Astrocyte (in vitro differentiated cells and primary cell): ENCODE data around the gene CLDN22. TPM values are rescaled to one million over a fixed set of nuclear protein-coding genes. Genes with fewer than 3 reads are reported as not detected.

Experiments used
- DNase-seq: peaks from one replicate; pipeline ENCODE4 v3.0.0-alpha.2; 2010; ENCODE audit warnings: low read depth
- FAIRE-seq: peaks from 2 replicates; lab custom pipeline; 2011; peaks lifted over from hg19 to GRCh38; lab: Jason Lieb, UNC
- H2AFZ ChIP-seq: 2 replicates; pipeline ENCODE4 v1.6.0; 2012; ENCODE audit warnings: low read depth, low read length, inconsistent platforms
- H3K27ac ChIP-seq: 2 replicates; pipeline ENCODE4 v1.5.1; 2011; ENCODE audit warnings: low read depth, low read length, inconsistent platforms
- H3K27me3 ChIP-seq: 2 replicates; pipeline ENCODE4 v1.6.0; 2011; ENCODE audit warnings: low read length, inconsistent platforms; ENCODE audit not compliant: insufficient read depth
- H3K36me3 ChIP-seq: 2 replicates; pipeline ENCODE4 v1.5.1; 2011; ENCODE audit warnings: low read length, inconsistent platforms; ENCODE audit not compliant: insufficient read depth
- H3K4me1 ChIP-seq: 2 replicates; pipeline ENCODE4 v1.5.1; 2011; ENCODE audit warnings: low read length, inconsistent platforms; ENCODE audit not compliant: insufficient read depth
- H3K4me2 ChIP-seq: 2 replicates; pipeline ENCODE4 v1.6.0; 2012; ENCODE audit warnings: low read length, inconsistent platforms
- H3K4me3 ChIP-seq: 2 replicates; pipeline ENCODE4 v1.5.1; 2011; ENCODE audit warnings: low read depth, mild to moderate bottlenecking, low read length, inconsistent platforms; ENCODE audit not compliant: insufficient read depth
- H3K79me2 ChIP-seq: 2 replicates; pipeline ENCODE4 v1.6.0; 2012; ENCODE audit warnings: mild to moderate bottlenecking, low read length, inconsistent platforms; ENCODE audit not compliant: insufficient read depth
- H3K9ac ChIP-seq: 2 replicates; pipeline ENCODE4 v1.6.0; 2012; ENCODE audit warnings: mild to moderate bottlenecking, low read length, inconsistent platforms
- H3K9me3 ChIP-seq: 2 replicates; pipeline ENCODE4 v1.5.1; 2012; ENCODE audit warnings: low read depth, mild to moderate bottlenecking, low read length, inconsistent platforms; ENCODE audit not compliant: insufficient read depth
- H4K20me1 ChIP-seq: 2 replicates; pipeline ENCODE4 v1.6.0; 2012; ENCODE audit warnings: low read length, inconsistent platforms; ENCODE audit not compliant: insufficient read depth
- H3K27ac Mint-ChIP-seq: one replicate; pipeline ENCODE4 v1.8.0; 2021; ENCODE audit warnings: mild to moderate bottlenecking, mixed read lengths; ENCODE audit not compliant: unreplicated experiment
- H3K27me3 Mint-ChIP-seq: one replicate; pipeline ENCODE4 v1.8.0; 2021; ENCODE audit warnings: low read depth, mixed read lengths; ENCODE audit not compliant: unreplicated experiment
- H3K36me3 Mint-ChIP-seq: one replicate; pipeline ENCODE4 v1.8.0; 2021; ENCODE audit warnings: low read depth, mixed read lengths; ENCODE audit not compliant: unreplicated experiment
- H3K4me1 Mint-ChIP-seq: one replicate; pipeline ENCODE4 v1.8.0; 2021; ENCODE audit warnings: low read depth, mixed read lengths; ENCODE audit not compliant: unreplicated experiment
- H3K4me3 Mint-ChIP-seq: one replicate; pipeline ENCODE4 v1.8.0; 2021; ENCODE audit warnings: mild to moderate bottlenecking, moderate library complexity, mixed read lengths; ENCODE audit not compliant: unreplicated experiment
- H3K9me3 Mint-ChIP-seq: one replicate; pipeline ENCODE4 v1.8.0; 2021; ENCODE audit warnings: mild to moderate bottlenecking, mixed read lengths; ENCODE audit not compliant: unreplicated experiment
- EZH2 ChIP-seq: IDR thresholded peaks from 2 replicates; pipeline ENCODE4 v1.6.1; 2012; ENCODE audit warnings: mild to moderate bottlenecking, low read length, inconsistent platforms; ENCODE audit not compliant: insufficient read depth
- total RNA-seq: library from RNA; stranded (reverse); gene quantifications from 2 replicates; pipeline ENCODE4 v1.2.1, GENCODE V29; 2021
- TF ChIP-seq, protein P1 (sequence below): IDR thresholded peaks from 2 replicates; pipeline ENCODE4 v1.5.1; 2011; ENCODE audit warnings: low read depth, mild to moderate bottlenecking, inconsistent platforms, low read length, moderate library complexity; ENCODE audit not compliant: insufficient read depth

The CLDN22 gene
- total RNA-seq, 1 donor from 2014 or later: not detected

DNA sequence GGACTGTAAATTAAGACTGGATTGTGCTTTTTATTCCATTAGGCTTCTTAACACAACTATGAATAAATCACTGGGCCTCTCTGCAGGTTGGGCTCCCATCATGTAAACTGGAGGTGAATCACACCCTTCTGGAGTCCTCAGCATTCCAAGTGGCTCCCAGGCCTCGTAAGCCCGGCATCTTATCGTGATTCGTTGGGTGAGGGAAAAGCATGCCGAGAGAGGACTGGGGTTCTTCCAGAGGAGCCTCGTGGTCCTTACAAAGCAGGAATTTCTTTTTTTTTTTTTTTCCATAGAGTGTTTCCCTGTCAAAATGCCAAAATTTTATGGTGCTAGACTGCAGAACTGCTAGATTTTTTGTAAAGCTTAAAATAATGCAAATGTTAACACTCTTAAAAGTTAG is 20.0 kb downstream of the CLDN22 start:
- peak; percentile 70 for DNase-seq
- H2AFZ ChIP-seq: no peak overlapping the region
- no peak overlapping the region for H3K27ac ChIP-seq
- Mint-ChIP-seq H3K36me3 (peaks cover 18% of the 10 kb centered on the region), H3K27me3 (no peaks in the 10 kb centered on the region), H3K9me3 (no peaks in the 10 kb centered on the region), H3K4me3 (no peak overlapping the region), H3K4me1 (peaks cover 12% of the 10 kb centered on the region), H3K27ac (no peak overlapping the region)
- TF ChIP-seq, protein P1, sequence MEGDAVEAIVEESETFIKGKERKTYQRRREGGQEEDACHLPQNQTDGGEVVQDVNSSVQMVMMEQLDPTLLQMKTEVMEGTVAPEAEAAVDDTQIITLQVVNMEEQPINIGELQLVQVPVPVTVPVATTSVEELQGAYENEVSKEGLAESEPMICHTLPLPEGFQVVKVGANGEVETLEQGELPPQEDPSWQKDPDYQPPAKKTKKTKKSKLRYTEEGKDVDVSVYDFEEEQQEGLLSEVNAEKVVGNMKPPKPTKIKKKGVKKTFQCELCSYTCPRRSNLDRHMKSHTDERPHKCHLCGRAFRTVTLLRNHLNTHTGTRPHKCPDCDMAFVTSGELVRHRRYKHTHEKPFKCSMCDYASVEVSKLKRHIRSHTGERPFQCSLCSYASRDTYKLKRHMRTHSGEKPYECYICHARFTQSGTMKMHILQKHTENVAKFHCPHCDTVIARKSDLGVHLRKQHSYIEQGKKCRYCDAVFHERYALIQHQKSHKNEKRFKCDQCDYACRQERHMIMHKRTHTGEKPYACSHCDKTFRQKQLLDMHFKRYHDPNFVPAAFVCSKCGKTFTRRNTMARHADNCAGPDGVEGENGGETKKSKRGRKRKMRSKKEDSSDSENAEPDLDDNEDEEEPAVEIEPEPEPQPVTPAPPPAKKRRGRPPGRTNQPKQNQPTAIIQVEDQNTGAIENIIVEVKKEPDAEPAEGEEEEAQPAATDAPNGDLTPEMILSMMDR: no peak
- H3K4me1 ChIP-seq: peaks cover 6% of the 10 kb centered on the region
- no peak for FAIRE-seq
- no peak overlapping the region for H3K9ac ChIP-seq
- peaks cover 9% of the 10 kb centered on the region for H3K36me3 ChIP-seq
- H3K27me3 ChIP-seq: no peaks in the 10 kb centered on the region
- H3K9me3 ChIP-seq: no peaks in the 10 kb centered on the region
- no peaks in the 10 kb centered on the region for H4K20me1 ChIP-seq
- no peak overlapping the region for H3K4me3 ChIP-seq
- no peaks in the 10 kb centered on the region for H3K79me2 ChIP-seq
- no peak overlapping the region for H3K4me2 ChIP-seq

DNA sequence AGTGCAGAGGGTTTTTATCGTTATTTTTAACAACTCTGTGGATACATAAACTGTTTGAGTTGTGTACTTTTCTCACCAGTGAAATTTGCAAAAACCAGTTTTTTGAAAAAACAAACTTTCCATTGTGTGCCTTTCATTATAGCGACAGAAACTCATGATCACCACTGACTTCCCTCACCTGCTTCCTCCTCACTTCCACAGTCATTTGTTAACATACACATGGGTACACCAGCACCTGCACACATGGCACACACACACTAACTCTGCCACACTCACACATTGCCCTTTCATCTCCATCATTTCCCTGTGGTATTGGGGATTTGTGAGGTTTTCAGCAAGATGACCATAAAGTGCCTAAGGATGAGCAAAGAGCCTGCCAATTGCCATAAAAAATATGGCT is 20.6 kb downstream of the CLDN22 start:
- TF ChIP-seq, protein P1: no peak
- no peak for TF ChIP-seq EZH2
- Histone ChIP-seq H2AFZ (no peak overlapping the region), H3K9me3 (no peaks in the 10 kb centered on the region), H3K79me2 (no peaks in the 10 kb centered on the region), H4K20me1 (no peaks in the 10 kb centered on the region), H3K4me3 (no peak overlapping the region), H3K36me3 (peaks cover 9% of the 10 kb centered on the region), H3K9ac (no peak overlapping the region), H3K27me3 (no peaks in the 10 kb centered on the region), H3K27ac (no peak overlapping the region), H3K4me2 (no peak overlapping the region), H3K4me1 (peaks cover 6% of the 10 kb centered on the region)
- H3K36me3 Mint-ChIP-seq: peaks cover 22% of the 10 kb centered on the region
- H3K27me3 Mint-ChIP-seq: no peaks in the 10 kb centered on the region
- peaks cover 13% of the 10 kb centered on the region for H3K4me1 Mint-ChIP-seq
- FAIRE-seq (no peak), DNase-seq (no peak)
- no peak overlapping the region for H3K27ac Mint-ChIP-seq
- H3K4me3 Mint-ChIP-seq: no peak overlapping the region
- no peaks in the 10 kb centered on the region for H3K9me3 Mint-ChIP-seq

DNA sequence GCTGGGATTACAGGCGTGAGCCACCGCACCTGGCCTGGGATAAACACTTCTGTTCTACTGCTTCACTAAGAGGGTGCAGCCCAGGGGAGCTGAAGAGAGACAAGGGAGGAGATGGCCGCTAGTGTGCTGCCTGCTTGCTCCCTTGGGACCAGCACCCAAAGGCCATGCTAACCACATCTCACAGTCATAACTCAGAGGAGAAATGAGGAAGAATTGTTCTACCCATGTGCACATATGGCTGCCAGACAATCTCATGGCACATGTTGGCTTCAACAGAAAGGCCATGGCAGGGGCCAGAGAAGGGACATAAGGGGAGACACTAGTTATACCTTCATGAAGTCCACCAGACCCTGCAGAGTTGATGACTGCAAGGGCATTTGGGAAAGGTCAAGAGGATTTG is 22.4 kb downstream of the CLDN22 start:
- H2AFZ ChIP-seq: no peak overlapping the region
- H3K9me3 Mint-ChIP-seq: no peaks in the 10 kb centered on the region
- FAIRE-seq (no peak), DNase-seq (no peak)
- peaks cover 23% of the 10 kb centered on the region for H3K36me3 Mint-ChIP-seq
- no peaks in the 10 kb centered on the region for H3K27me3 ChIP-seq
- no peaks in the 10 kb centered on the region for H4K20me1 ChIP-seq
- no peak overlapping the region for H3K9ac ChIP-seq
- peaks cover 6% of the 10 kb centered on the region for H3K4me1 ChIP-seq
- peaks cover 13% of the 10 kb centered on the region for H3K4me1 Mint-ChIP-seq
- H3K27me3 Mint-ChIP-seq: no peaks in the 10 kb centered on the region
- no peaks in the 10 kb centered on the region for H3K79me2 ChIP-seq
- H3K27ac Mint-ChIP-seq: no peak overlapping the region
- peaks cover 9% of the 10 kb centered on the region for H3K36me3 ChIP-seq
- H3K4me2 ChIP-seq: no peak overlapping the region
- H3K9me3 ChIP-seq: no peaks in the 10 kb centered on the region
- TF ChIP-seq EZH2: no peak
- TF ChIP-seq, protein P1: no peak
- H3K4me3 ChIP-seq: no peak overlapping the region
- H3K27ac ChIP-seq: no peak overlapping the region
- no peak overlapping the region for H3K4me3 Mint-ChIP-seq
